GM18526 (cell line): ENCODE results near the gene ZNF536.

Source experiments
- POLR2A ChIP-seq: IDR thresholded peaks from 3 replicates; pipeline ENCODE4 v1.6.1; 2011; ENCODE audit not compliant: insufficient read length; ENCODE audit errors: extremely low read depth

The ZNF536 gene

DNA sequence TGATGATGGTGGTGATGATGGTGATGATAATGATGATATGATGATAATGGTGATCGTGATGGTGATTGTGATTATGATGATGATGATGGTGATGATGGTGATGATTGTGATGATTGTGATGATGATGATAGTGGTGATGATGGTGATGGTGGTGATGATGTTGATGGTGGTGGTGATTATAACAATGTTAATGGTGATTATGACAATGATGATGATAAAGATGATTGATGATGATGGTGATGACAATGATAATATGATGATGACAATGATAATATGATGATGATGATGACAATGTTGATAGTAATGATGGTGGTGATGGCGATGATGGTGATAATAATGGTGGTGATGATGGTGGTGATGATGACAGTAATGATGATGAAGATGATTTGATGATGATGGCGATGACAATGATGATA lies 34.1 kb upstream of the ZNF536 start:
- no peak for TF ChIP-seq POLR2A

DNA sequence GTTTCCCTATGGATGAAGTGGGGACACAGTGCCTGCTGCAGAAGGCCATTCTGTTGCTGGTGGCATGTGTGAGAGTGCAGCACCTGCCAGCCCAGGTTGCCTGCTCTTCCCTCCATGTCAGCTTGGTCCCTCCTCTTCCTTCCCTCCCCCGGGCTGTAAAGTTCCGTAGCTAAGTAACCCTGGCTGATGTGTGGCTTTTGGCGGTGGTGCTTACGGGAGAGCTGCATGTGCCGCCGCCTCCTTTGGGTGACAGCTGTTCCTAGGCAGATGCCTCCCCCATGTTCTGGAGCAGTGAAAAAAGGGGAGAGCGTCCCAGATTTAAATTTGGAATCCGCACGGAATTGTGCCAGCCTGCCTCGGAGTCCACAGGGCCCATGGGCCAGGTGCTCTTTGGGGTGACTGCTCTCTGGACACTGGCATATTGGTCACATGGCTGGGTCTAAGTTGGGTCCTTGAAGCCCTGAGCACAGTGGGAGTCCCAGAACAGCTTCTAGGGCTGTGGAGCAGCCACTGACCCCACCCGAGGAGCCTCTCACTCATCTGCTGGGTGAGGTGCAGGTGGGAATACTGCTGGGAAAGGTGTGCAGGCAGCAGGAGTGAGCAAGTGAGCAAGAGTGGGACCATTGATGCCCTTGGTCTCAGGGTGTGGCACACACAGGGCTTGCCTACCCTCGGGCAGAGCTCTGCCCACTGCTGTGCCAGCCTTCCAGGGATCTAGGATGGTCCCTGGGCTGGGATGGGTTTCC lies 33.1 kb upstream of the ZNF536 start:
- TF ChIP-seq POLR2A = no peak

- TF ChIP-seq POLR2A = no peak
Observed at GRCh38 chr19:30339624-30340525, 32.3 kb upstream of the ZNF536 start.

- TF ChIP-seq POLR2A = no peak
Observed at GRCh38 chr19:30340771-30341561, 31.2 kb upstream of the ZNF536 start.

GRCh38 chr19:30341611-30342201 lies 30.5 kb upstream of the ZNF536 start:
- TF ChIP-seq POLR2A = no peak

- TF ChIP-seq POLR2A = no peak
Observed at GRCh38 chr19:30342901-30343300, 29.3 kb upstream of the ZNF536 start.

- TF ChIP-seq POLR2A = no peak
Observed at GRCh38 chr19:30344446-30345425, 27.4 kb upstream of the ZNF536 start.

- no peak for TF ChIP-seq POLR2A
Observed at GRCh38 chr19:30345686-30346085, 26.5 kb upstream of the ZNF536 start.

GRCh38 chr19:30349131-30349730 lies 23.0 kb upstream of the ZNF536 start:
- no peak for TF ChIP-seq POLR2A

DNA sequence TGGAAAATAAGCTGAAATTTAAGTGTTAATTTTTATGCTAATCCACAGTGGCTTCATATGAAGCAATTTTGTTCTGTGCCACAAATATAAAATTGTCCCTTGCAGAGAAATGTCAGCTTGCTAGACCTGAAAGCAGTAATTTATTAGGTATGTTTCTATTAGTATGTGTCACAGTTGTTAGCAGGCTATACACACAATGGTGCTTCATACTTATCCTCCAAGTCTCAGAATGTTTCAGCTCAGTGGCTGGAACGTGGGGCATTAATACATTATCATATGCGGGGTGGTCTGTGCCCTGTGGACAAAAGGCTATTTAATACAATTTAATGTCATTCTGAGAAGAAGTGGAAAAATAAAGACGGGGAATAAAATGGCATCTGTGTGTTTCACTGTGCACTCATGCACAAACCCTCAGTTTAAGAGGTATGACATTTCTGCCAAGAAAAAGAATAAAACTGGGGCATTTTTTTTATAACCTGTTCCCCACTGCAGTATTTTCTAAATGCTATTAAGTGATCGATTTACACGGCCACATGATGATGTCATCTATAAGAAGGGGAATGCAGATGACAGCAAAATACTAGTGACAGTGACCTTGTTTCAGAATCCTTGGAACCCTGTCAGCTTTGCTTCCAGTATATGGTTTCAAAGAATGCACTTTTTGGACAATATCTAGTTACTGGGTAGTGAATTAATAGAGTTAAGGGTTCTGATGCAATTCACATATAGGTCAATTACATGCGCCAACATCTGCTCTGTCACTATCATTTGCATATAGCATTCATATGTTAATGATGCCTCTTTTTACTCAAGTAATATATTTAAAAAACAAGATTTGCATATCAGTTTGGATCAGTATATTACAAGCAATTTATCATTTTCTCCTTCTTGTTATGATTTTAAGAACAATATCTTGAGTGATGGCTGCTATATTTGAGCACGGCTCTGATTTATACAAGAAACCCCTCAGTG lies 21.2 kb upstream of the ZNF536 start:
- no peak for TF ChIP-seq POLR2A

DNA sequence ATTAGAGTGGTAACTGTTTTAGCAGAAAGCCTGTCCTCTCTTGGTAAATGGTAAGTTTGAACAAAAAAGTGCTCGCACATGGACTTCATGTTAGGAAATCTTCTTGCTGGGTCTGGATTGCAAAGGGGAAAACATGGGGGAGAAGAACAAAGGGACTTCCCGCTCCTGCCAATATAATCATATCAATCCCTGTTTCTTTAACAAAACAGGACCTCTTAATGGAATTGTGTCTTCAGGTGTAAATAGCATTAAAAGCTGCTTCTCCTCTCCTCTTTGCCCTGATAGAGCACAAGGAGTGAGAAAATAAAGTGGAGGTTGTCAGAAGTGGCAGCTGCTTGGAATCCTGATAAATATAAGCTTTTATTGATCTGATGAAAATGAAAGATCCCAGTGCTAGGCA lies 20.4 kb upstream of the ZNF536 start:
- no peak for TF ChIP-seq POLR2A

- TF ChIP-seq POLR2A = no peak
Observed at GRCh38 chr19:30353394-30353945, 18.7 kb upstream of the ZNF536 start.

GRCh38 chr19:30355586-30355985 lies 16.6 kb upstream of the ZNF536 start:
- TF ChIP-seq POLR2A = no peak
